Liver (tissue), 9 donors: ENCODE measurements around the gene NBPF4. TPM values are rescaled to one million over a fixed set of nuclear protein-coding genes. Genes with fewer than 3 reads are reported as not detected.
"Not testable (repeated sequence)": the region's sequence is repeated elsewhere in the genome, so short reads cannot be mapped to it uniquely, and the experiment has no call there.

Source experiments
- DNase-seq: peaks from one replicate; pipeline ENCODE4 v3.0.0-alpha.2; 2017; ENCODE audit warnings: low spot score
- H3K27ac ChIP-seq, 2 donors: one replicate each; pipeline ENCODE4 v1.7.0; 2013; ENCODE audit warnings: inconsistent platforms in 2 of 2, low read length in 2 of 2, control low read depth in 1 of 2, low read depth in 1 of 2, mild to moderate bottlenecking in 1 of 2
- H3K27me3 ChIP-seq, 4 donors: one replicate each; pipeline versions ENCODE4 v1.6.1 to v1.7.0; 2013; ENCODE audit warnings: low read length in 3 of 4, inconsistent platforms in 1 of 4, mild to moderate bottlenecking in 1 of 4, moderate library complexity in 1 of 4; ENCODE audit not compliant: control insufficient read depth in 4 of 4, insufficient read depth in 4 of 4
- H3K36me3 ChIP-seq, 4 donors: one replicate each; pipeline versions ENCODE4 v1.6.1 to v1.7.0; 2013; ENCODE audit warnings: low read length in 3 of 4, mild to moderate bottlenecking in 3 of 4, low read depth in 1 of 4, moderate library complexity in 1 of 4; ENCODE audit not compliant: control insufficient read depth in 4 of 4, insufficient read depth in 3 of 4
- H3K4me1 ChIP-seq, 4 donors: one replicate each; pipeline versions ENCODE4 v1.6.1 to v1.7.0; 2013; ENCODE audit warnings: low read length in 3 of 4, mild to moderate bottlenecking in 3 of 4, moderate library complexity in 1 of 4; ENCODE audit not compliant: control insufficient read depth in 4 of 4, insufficient read depth in 4 of 4
- H3K4me3 ChIP-seq, 3 donors: one replicate each; pipeline versions ENCODE4 v1.6.1 to v1.7.0; 2013; ENCODE audit warnings: low read length in 3 of 3, control low read depth in 1 of 3, low read depth in 1 of 3, mild to moderate bottlenecking in 1 of 3
- H3K9ac ChIP-seq, 2 donors: one replicate each; pipeline ENCODE4 v1.7.0; 2013; ENCODE audit warnings: low read length in 2 of 2, mild to moderate bottlenecking in 2 of 2, moderate library complexity in 2 of 2, control low read depth in 1 of 2, low read depth in 1 of 2
- H3K9me3 ChIP-seq, 4 donors: one replicate each; pipeline versions ENCODE4 v1.6.1 to v1.7.0; 2013; ENCODE audit warnings: low read length in 3 of 4; ENCODE audit not compliant: control insufficient read depth in 4 of 4
- WGBS: extraction: QIAGEN DNeasy Blood & Tissue Kit; methylation state at CpG from one replicate; pipeline ENCODE4 v1.1.7; 2013; 5-methylcytosine and 5-hydroxymethylcytosine counted together
- polyA plus RNA-seq, 2 donors: library from polyadenylated mRNA; stranded (reverse) in 1 of 2; unstranded in 1 of 2; fragments of 200-250 nt in 1 of 2; fragments of >200 nt in 1 of 2; fragmentation: Nextera tagmentation in 1 of 2; extraction: Ambion mirVana in 1 of 2; gene quantifications; one replicate each; pipeline versions ENCODE4 v1.2.1 to v1.2.3, GENCODE V29; 2013 to 2015
- total RNA-seq, 2 donors: library from RNA; depleted of rRNA; stranded (reverse); fragments of >200 nt; gene quantifications; one replicate each; pipeline ENCODE4 v1.2.3, GENCODE V29; 2014
- donor health status: healthy.
- donor health status: healthy.
- donor health status: healthy.
- donor health status: healthy.
- donor health status: healthy.

NBPF4 gene
- total RNA-seq (under 1 TPM in 1 of 2 donors, not detected in 1; 0.09 TPM), polyA plus RNA-seq (not detected)

GRCh38 chr1:108243976-108244375 is at the start of gene NBPF4:
TSS of gene NBPF4 (minus strand) at chr1:108244076. CDS start at chr1:108243761, 315 bp downstream.
- DNase-seq, H3K9ac ChIP-seq, H3K36me3 ChIP-seq, H3K27me3 ChIP-seq, H3K4me1 ChIP-seq, H3K4me3 ChIP-seq, H3K9me3 ChIP-seq, H3K27ac ChIP-seq: not testable (repeated sequence)
- no CpG with 5 or more reads among the region's 3 CpGs for WGBS

- H3K27ac ChIP-seq, H3K9ac ChIP-seq, DNase-seq, H3K9me3 ChIP-seq, H3K4me3 ChIP-seq, H3K4me1 ChIP-seq, H3K36me3 ChIP-seq, H3K27me3 ChIP-seq: not testable (repeated sequence)
- no CpG with 5 or more reads among the region's 6 CpGs for WGBS
Measured at GRCh38 chr1:108282528-108283257, 38.8 kb upstream of the NBPF4 start.

- not testable (repeated sequence) for H3K4me1 ChIP-seq, DNase-seq, H3K4me3 ChIP-seq, H3K9me3 ChIP-seq, H3K27me3 ChIP-seq, H3K27ac ChIP-seq, H3K9ac ChIP-seq, H3K36me3 ChIP-seq
- WGBS = no CpG with 5 or more reads among the region's 61 CpGs
Measured at GRCh38 chr1:108272485-108273327, 28.8 kb upstream of the NBPF4 start.

- H3K4me1 ChIP-seq, DNase-seq, H3K27ac ChIP-seq, H3K27me3 ChIP-seq, H3K9me3 ChIP-seq, H3K36me3 ChIP-seq, H3K9ac ChIP-seq, H3K4me3 ChIP-seq: not testable (repeated sequence)
- WGBS = 41% methylated on average over 1 of the region's 1 CpG
Measured at GRCh38 chr1:108267097-108267496, 23.2 kb upstream of the NBPF4 start.

GRCh38 chr1:108261967-108262366 is 18.1 kb upstream of the NBPF4 start:
- not testable (repeated sequence) for H3K4me1 ChIP-seq, H3K4me3 ChIP-seq, H3K9me3 ChIP-seq, H3K36me3 ChIP-seq, H3K27ac ChIP-seq, H3K9ac ChIP-seq, H3K27me3 ChIP-seq, DNase-seq
- no CpG with 5 or more reads among the region's 11 CpGs for WGBS

GRCh38 chr1:108261519-108261918 is 17.6 kb upstream of the NBPF4 start:
- not testable (repeated sequence) for H3K27me3 ChIP-seq, DNase-seq
- WGBS = no CpG with 5 or more reads among the region's 10 CpGs

GRCh38 chr1:108260578-108261259 is 16.8 kb upstream of the NBPF4 start:
- WGBS = no CpG with 5 or more reads among the region's 4 CpGs
- H3K4me1 ChIP-seq, H3K27ac ChIP-seq: not testable (repeated sequence)

More at GRCh38 chr1:108261519-108261918, 17.6 kb upstream of the NBPF4 start:
- not testable (repeated sequence) for H3K36me3 ChIP-seq, H3K4me3 ChIP-seq, H3K9ac ChIP-seq, H3K9me3 ChIP-seq, H3K4me1 ChIP-seq, H3K27ac ChIP-seq

GRCh38 chr1:108255426-108255825 is 11.6 kb upstream of the NBPF4 start:
- not testable (repeated sequence) for DNase-seq, H3K9ac ChIP-seq, H3K27me3 ChIP-seq, H3K27ac ChIP-seq, H3K4me3 ChIP-seq, H3K36me3 ChIP-seq, H3K9me3 ChIP-seq, H3K4me1 ChIP-seq

More at GRCh38 chr1:108260578-108261259, 16.8 kb upstream of the NBPF4 start:
- not testable (repeated sequence) for H3K4me3 ChIP-seq, H3K9me3 ChIP-seq, H3K27me3 ChIP-seq, H3K36me3 ChIP-seq, H3K9ac ChIP-seq, DNase-seq
